GM23248 (cell line): ENCODE measurements around the gene LMF1. TPM values are rescaled to one million over a fixed set of nuclear protein-coding genes. Genes with fewer than 3 reads are reported as not detected.

Experiments used
- DNase-seq: peaks from one replicate; pipeline ENCODE4 v3.0.0-alpha.2; 2015
- H2AFZ ChIP-seq: fragments of 200-600 bp; sonication (generic); 2 replicates; pipeline ENCODE4 v1.6.1; 2016; ENCODE audit warnings: antibody characterized with exemption
- H3F3A ChIP-seq: fragments of 200-600 bp; sonication (generic); 2 replicates; pipeline ENCODE4 v1.6.1; 2016; ENCODE audit warnings: mild to moderate bottlenecking, antibody characterized with exemption, mixed run types; ENCODE audit not compliant: insufficient read depth
- H3K27ac ChIP-seq: fragments of 200-600 bp; sonication (generic); 2 replicates; pipeline ENCODE4 v1.5.1; 2016; ENCODE audit warnings: mild to moderate bottlenecking
- H3K27me3 ChIP-seq: fragments of 200-600 bp; sonication (generic); replicated peaks from 2 replicates; pipeline ENCODE4 v1.6.1; 2016; ENCODE audit warnings: mild to moderate bottlenecking; ENCODE audit not compliant: insufficient read depth
- H3K36me3 ChIP-seq: fragments of 200-600 bp; sonication (generic); 2 replicates; pipeline ENCODE4 v1.6.1; 2016; ENCODE audit warnings: low read depth, mild to moderate bottlenecking
- H3K4me1 ChIP-seq: fragments of 200-600 bp; sonication (generic); 2 replicates; pipeline ENCODE4 v1.6.1; 2016; ENCODE audit warnings: mild to moderate bottlenecking; ENCODE audit not compliant: insufficient read depth
- H3K4me2 ChIP-seq: fragments of 200-600 bp; sonication (generic); one replicate; pipeline ENCODE4 v1.6.1; 2016; ENCODE audit warnings: mild to moderate bottlenecking; ENCODE audit not compliant: unreplicated experiment
- H3K4me3 ChIP-seq: fragments of 200-600 bp; sonication (generic); 2 replicates; pipeline ENCODE4 v1.5.1; 2016; ENCODE audit warnings: mild to moderate bottlenecking
- H3K79me2 ChIP-seq: fragments of 200-600 bp; sonication (generic); 2 replicates; pipeline ENCODE4 v1.6.1; 2016; ENCODE audit warnings: mild to moderate bottlenecking; ENCODE audit not compliant: insufficient read depth
- H3K9ac ChIP-seq: fragments of 200-600 bp; sonication (generic); 2 replicates; pipeline ENCODE4 v1.6.1; 2016; ENCODE audit warnings: mild to moderate bottlenecking
- H3K9me2 ChIP-seq: fragments of 200-600 bp; sonication (generic); 2 replicates; pipeline ENCODE4 v1.6.1; 2016; ENCODE audit warnings: mixed run types, mild to moderate bottlenecking, moderate library complexity; ENCODE audit not compliant: insufficient read depth
- H3K9me3 ChIP-seq: fragments of 200-600 bp; sonication (generic); one replicate; pipeline ENCODE4 v1.6.1; 2017; ENCODE audit warnings: low read depth
- H4K20me1 ChIP-seq: fragments of 200-600 bp; sonication (generic); 2 replicates; pipeline ENCODE4 v1.6.0; 2016; ENCODE audit not compliant: insufficient read depth
- EZH2 ChIP-seq: fragments of 200-600 bp; sonication (generic); IDR thresholded peaks from 2 replicates; pipeline ENCODE4 v1.6.1; 2018; ENCODE audit warnings: antibody characterized with exemption, mild to moderate bottlenecking; ENCODE audit not compliant: insufficient read depth, poor library complexity, severe bottlenecking
- EZH2phosphoT487 ChIP-seq: fragments of 200-600 bp; sonication (generic); IDR thresholded peaks from 2 replicates; pipeline ENCODE4 v1.6.1; 2018; ENCODE audit warnings: antibody characterized with exemption, moderate library complexity, mild to moderate bottlenecking, low read depth; ENCODE audit not compliant: insufficient read depth
- WGBS, 2 experiments: methylation state at CpG; one replicate each; pipeline ENCODE4 v1.1.6; 2015 to 2017; ENCODE audit warnings: low lambda C conversion rate in 2 of 2, low coverage in 1 of 2; ENCODE audit errors: missing lambda C conversion rate in 2 of 2; 5-methylcytosine and 5-hydroxymethylcytosine counted together
- in situ Hi-C: fragments of 300-500 bp; cut with MboI; formaldehyde crosslinking; loops from 2 replicates; pipeline ENCODE4 v1.15.0; 2020
- polyA plus RNA-seq: library from polyadenylated mRNA; unstranded; fragments of >200 nt; fragmentation: Nextera tagmentation; extraction: Ambion mirVana; gene quantifications from 2 replicates; pipeline ENCODE4 v1.2.1, GENCODE V29; 2016
- total RNA-seq: library from RNA; depleted of rRNA; stranded (reverse); fragments of >200 nt; shearing (Covaris generic); gene quantifications from 2 replicates; pipeline ENCODE4 v1.2.3, GENCODE V29; 2014

LMF1 gene
- total and polyA plus RNA-seq, 2 experiments from 2014 or later: 23.1 to 53.0 TPM

GRCh38 chr16:993731-994130 lies 22.9 kb upstream of the LMF1 start:
- Histone ChIP-seq H3K4me1 (no peaks in the 10 kb centered on the region), H4K20me1 (no peaks in the 10 kb centered on the region), H3K36me3 (no peaks in the 10 kb centered on the region), H3K9me2 (no peaks in the 10 kb centered on the region), H3K9me3 (no peaks in the 10 kb centered on the region), H3F3A (no peaks in the 10 kb centered on the region), H3K27ac (no peak overlapping the region), H3K9ac (no peak overlapping the region), H3K27me3 (peaks cover 7% of the 10 kb centered on the region), H3K79me2 (no peaks in the 10 kb centered on the region), H3K4me2 (no peak overlapping the region), H3K4me3 (no peak overlapping the region), H2AFZ (no peak overlapping the region)
- TF ChIP-seq EZH2: no peak
- no peak for TF ChIP-seq EZH2phosphoT487
- in situ Hi-C loops: no loop called here
- WGBS, 2 experiments: 56% methylated on average over 3 of the region's 3 CpGs; no CpG with 5 or more reads in 1 of the 2 experiments
- no peak for DNase-seq

GRCh38 chr16:991773-992172 lies 21.0 kb upstream of the LMF1 start:
- no peaks in the 10 kb centered on the region for H3F3A ChIP-seq
- no peaks in the 10 kb centered on the region for H4K20me1 ChIP-seq
- H3K27ac ChIP-seq: no peak overlapping the region
- H3K9me2 ChIP-seq: no peaks in the 10 kb centered on the region
- H3K9me3 ChIP-seq: no peaks in the 10 kb centered on the region
- TF ChIP-seq EZH2phosphoT487: no peak
- TF ChIP-seq EZH2: no peak
- no peak overlapping the region for H2AFZ ChIP-seq
- in situ Hi-C loops: no loop called here
- WGBS, 2 experiments: 31 to 42% methylated on average over 8 to 9 of the region's 9 CpGs
- H3K9ac ChIP-seq: no peak overlapping the region
- H3K4me2 ChIP-seq: no peak overlapping the region
- no peaks in the 10 kb centered on the region for H3K79me2 ChIP-seq
- no peak for DNase-seq
- H3K36me3 ChIP-seq: no peaks in the 10 kb centered on the region
- peaks cover 4% of the 10 kb centered on the region; the same call in 1 of the 2 replicates for H3K27me3 ChIP-seq
- H3K4me3 ChIP-seq: no peak overlapping the region
- H3K4me1 ChIP-seq: no peaks in the 10 kb centered on the region

- no peak overlapping the region for H3K4me3 ChIP-seq
- 46 to 61% methylated on average over 5 to 11 of the region's 11 CpGs for WGBS, 2 experiments
Observed at GRCh38 chr16:991345-991744, 20.6 kb upstream of the LMF1 start.

GRCh38 chr16:990516-991291 lies 19.9 kb upstream of the LMF1 start:
- Histone ChIP-seq H3K4me1 (no peaks in the 10 kb centered on the region), H3K27me3 (no peaks in the 10 kb centered on the region; the same call in 1 of the 2 replicates)
- 74 to 78% methylated on average over 38 of the region's 41 CpGs for WGBS, 2 experiments

More at GRCh38 chr16:991345-991744, 20.6 kb upstream of the LMF1 start:
- no peak overlapping the region for H3K4me2 ChIP-seq
- H3K9ac ChIP-seq: no peak overlapping the region
- no peaks in the 10 kb centered on the region for H4K20me1 ChIP-seq
- peaks cover 4% of the 10 kb centered on the region; the same call in 1 of the 2 replicates for H3K27me3 ChIP-seq
- TF ChIP-seq EZH2phosphoT487 (no peak), EZH2 (no peak)
- H3K4me1 ChIP-seq: no peaks in the 10 kb centered on the region
- H3K36me3 ChIP-seq: no peaks in the 10 kb centered on the region
- no peak overlapping the region for H2AFZ ChIP-seq
- DNase-seq: no peak
- H3F3A ChIP-seq: no peaks in the 10 kb centered on the region
- no peaks in the 10 kb centered on the region for H3K9me2 ChIP-seq
- H3K9me3 ChIP-seq: no peaks in the 10 kb centered on the region
- no peak overlapping the region for H3K27ac ChIP-seq
- H3K79me2 ChIP-seq: no peaks in the 10 kb centered on the region
- in situ Hi-C loops: no loop called here

More at GRCh38 chr16:990516-991291, 19.9 kb upstream of the LMF1 start:
- Histone ChIP-seq H3K36me3 (no peaks in the 10 kb centered on the region), H3K27ac (no peak overlapping the region), H2AFZ (no peak overlapping the region), H4K20me1 (no peaks in the 10 kb centered on the region), H3K4me2 (no peak overlapping the region), H3K4me3 (no peak overlapping the region), H3K9ac (no peak overlapping the region), H3F3A (no peaks in the 10 kb centered on the region), H3K9me2 (no peaks in the 10 kb centered on the region), H3K79me2 (no peaks in the 10 kb centered on the region), H3K9me3 (no peaks in the 10 kb centered on the region)
- in situ Hi-C loops: no loop called here
- TF ChIP-seq EZH2 (no peak), EZH2phosphoT487 (no peak)
- no peak for DNase-seq
